Myocyte (in vitro differentiated cells): Measurements from ENCODE around the gene PGLYRP3. TPM values are rescaled to one million over a fixed set of nuclear protein-coding genes. Genes with fewer than 3 reads are reported as not detected.

ENCODE experiments used
- DNase-seq: peaks from one replicate; pipeline ENCODE4 v3.0.0-alpha.2; 2012; ENCODE audit warnings: low read depth
- polyA plus RNA-seq: library from polyadenylated mRNA; unstranded; fragments of >200 nt; gene quantifications from one replicate; pipeline ENCODE4 v1.2.1, GENCODE V29; 2012; ENCODE audit warnings: missing spikeins
- total RNA-seq: library from RNA; depleted of rRNA; stranded (reverse); fragments of >200 nt; gene quantifications from 2 replicates; pipeline ENCODE4 v1.2.3, GENCODE V29; 2014

The PGLYRP3 gene, protein sequence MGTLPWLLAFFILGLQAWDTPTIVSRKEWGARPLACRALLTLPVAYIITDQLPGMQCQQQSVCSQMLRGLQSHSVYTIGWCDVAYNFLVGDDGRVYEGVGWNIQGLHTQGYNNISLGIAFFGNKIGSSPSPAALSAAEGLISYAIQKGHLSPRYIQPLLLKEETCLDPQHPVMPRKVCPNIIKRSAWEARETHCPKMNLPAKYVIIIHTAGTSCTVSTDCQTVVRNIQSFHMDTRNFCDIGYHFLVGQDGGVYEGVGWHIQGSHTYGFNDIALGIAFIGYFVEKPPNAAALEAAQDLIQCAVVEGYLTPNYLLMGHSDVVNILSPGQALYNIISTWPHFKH
- not detected in 2 replicates for total RNA-seq
- polyA plus RNA-seq: not detected

DNA sequence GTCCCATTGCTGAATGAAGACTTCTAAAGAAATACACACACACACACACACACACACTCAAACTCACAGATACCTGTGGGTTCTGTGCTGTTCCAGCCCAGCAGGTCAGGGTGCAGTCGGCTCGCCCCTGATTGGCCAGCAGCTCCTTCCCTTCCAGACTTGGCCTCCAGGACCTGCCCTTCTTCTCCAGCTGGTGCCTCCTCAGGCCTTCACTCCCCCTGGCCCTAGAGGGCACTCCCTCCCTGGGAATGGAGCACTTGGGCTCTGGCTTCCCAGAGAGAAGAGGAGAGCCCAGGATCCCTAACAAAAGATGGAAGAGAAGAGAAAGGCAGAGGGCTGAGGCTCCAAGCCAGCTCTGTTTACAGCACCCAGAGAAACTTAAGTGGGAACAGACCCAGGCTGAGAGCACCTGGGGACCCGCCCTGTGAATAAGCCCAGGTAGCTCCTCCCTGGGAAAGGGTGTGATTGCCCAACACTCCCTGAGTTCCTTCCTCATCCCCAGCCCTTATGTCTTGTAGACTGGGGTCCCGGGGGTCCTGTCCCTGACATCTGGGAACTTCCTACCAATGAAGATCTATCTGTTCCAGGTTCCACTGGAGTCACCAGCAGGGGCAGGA lies at the start of gene PGLYRP3:
Gene PGLYRP3, minus strand, starts transcription at position 383 of the 617 bp plus-strand sequence. CDS start 2,287 bp downstream, outside the sequence.
- DNase-seq: no peak

DNA sequence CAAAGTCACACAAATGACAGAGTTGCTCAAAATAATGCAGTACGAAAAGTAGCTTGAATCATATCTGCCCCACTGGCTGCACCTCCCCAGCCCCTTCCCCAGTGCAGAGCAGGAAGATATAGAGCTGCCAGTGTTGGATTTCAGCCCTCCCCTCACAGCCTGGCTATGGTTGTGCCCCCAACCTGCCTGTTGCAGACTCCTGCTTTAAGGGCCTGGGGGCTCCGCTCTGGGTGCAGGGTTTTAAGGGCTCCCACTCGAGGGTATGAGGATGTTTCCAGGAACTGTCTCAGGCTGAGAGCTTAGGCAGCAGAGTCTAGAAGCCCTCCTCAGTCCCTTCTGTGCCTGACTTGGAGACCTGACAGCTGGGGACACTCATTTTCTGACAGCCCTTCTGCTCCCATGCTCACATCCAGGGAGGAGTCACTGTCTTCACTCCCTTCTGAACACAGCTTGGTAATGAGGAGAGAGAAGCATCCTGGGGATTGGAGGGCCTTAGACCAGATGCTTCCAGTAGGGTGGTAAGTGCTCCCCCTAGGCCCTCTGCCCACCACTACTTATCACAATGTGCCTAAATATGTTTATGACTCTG lies 49.5 kb upstream of the PGLYRP3 start:
- DNase-seq: no peak

DNA sequence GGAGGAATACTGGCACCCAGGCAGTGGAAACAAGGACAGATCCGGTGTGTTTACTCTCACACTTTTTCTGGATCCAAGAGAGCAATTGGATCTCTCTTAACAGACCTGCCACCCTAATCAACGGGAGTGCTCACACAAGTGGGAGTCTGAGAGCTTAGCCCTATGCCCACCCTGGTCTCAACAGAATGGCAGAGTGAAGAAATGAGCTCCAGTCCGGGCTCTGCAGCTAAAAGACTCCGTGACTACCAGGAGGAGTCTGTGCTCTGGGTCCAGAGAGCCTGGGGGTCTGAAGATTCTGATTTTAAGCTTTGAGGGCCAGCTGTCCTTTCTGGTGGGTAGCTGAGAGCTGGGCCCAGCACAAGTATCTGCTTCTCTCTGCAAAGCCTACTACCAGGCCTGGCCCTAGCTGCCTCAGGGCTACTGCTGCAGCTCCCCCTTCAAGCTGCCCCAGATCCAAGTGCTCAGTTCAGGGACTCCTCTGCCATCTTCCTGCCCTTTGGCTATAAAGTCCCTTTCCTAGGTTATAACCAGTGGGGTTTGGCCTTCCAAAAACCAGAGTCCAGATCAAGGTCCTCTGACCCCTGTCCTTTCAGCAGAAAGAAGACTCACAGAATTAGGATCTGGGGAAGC lies 48.8 kb upstream of the PGLYRP3 start:
- DNase-seq: no peak

DNA sequence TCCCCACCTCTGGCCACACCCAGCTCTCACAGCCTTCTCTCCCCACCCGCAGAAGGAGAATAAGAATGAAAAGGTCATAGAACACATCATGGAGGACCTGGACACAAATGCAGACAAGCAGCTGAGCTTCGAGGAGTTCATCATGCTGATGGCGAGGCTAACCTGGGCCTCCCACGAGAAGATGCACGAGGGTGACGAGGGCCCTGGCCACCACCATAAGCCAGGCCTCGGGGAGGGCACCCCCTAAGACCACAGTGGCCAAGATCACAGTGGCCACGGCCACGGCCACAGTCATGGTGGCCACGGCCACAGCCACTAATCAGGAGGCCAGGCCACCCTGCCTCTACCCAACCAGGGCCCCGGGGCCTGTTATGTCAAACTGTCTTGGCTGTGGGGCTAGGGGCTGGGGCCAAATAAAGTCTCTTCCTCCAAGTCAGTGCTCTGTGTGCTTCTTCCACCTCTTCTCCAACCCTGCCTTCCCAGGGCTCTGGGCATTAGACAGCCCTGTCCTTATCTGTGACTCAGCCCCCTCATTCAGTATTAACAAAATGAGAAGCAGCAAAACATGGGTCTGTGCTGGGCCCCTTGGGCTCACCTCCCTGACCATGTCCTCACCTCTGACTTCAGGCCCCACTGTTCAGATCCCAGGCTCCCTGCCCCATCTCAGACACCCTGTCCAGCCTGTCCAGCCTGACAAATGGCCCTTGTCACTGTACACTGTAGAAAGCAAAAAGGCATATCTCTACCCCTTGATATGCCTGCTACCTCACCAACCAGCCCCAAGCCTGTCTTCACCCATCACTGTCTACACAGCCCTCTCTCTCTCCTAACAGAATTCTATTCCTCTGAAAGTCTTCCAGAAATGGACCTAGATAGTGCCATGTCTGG lies 48.1 kb upstream of the PGLYRP3 start:
- DNase-seq: no peak

DNA sequence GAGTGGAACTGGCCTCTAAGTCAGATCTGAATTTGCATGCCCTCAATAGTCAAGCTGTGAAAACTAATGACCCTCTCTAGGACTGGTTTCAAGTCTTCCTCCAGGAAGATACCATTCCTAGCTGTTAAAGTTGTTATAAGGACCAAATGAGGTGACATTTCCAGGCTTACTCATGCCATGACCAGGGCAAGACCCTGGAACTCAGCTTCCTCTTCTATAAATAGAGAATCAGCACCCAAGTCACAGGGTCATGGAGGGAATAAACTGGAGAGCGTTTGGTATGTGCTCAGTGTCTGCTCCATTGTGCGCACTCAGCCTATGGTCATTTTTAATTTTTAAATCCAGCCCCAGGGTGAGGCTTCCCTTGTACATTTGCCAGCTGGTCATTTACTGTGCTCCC lies 47.4 kb upstream of the PGLYRP3 start:
- no peak for DNase-seq

DNA sequence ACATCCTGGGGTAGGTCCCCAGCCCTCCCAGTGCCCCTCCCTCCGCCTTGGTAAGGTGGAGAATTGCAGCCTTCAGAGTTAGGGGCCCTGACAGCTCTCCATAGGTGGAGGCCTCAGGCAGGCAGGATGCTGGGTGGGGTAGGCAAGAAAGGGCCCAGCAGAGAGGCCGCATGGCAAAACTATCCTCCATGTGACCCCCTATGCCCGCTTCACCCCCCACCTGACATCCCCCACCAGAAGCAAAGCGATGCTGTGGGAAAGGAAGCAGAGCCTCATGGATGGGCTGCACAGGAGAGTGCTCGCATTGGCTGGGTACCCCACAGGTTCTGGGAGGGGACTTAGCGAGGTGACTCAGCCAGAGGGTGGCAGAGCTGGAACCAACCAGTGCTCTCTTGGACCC lies 46.5 kb upstream of the PGLYRP3 start:
- DNase-seq: no peak

DNA sequence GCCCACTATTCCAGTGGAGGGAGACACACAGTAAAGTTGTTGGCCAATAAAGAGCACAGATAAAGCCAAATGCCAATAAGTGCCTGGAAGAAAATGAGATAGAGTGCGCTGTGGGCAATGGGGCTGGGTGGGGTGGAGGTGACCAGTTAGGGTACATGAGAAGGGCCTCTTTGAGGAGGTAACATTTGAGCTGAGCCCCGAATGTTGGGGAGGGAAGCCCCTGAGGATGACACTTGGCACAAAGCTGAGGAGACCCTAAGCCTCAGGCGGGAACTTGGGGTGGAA lies 45.9 kb upstream of the PGLYRP3 start:
- no peak for DNase-seq

DNA sequence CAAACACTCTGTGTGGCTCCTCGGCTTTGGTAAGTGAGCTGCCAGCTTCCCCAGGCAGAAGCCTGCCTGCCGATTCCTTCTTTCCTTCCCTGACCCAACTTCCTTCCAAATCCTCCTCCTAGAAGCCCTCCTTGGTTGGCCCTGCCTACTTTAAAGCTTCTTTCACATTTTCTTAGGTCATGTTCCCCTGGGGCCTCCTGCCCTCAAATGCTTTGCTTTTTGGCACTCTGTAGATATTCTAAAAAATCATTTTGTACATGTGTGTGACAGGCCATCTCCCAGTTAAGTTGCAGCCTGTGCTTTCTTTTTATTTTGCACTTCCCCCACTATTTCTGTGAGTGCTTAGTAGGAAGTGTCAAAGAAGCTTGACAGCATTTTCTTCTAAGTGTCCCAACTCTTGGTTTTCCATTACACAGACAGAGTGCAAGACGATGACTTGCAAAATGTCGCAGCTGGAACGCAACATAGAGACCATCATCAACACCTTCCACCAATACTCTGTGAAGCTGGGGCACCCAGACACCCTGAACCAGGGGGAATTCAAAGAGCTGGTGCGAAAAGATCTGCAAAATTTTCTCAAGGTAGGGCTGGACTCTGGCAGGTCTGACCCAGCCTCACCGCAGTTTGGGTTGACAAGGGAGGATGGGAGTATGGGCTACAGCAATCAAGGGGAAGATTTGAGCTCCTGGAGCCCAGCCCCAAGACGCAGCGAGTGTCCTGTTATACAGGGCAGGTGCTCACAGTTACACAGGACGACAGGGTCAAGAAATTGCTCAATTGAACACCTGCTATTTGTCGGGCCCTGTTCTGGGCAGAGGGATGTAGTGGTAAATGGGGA lies 45.3 kb upstream of the PGLYRP3 start, which contains the start of gene S100A9:
Gene S100A9, plus strand, starts transcription at position 2 of the 838 bp plus-strand sequence. Its CDS starts 430 bp downstream, at position 432.
- no peak for DNase-seq

DNA sequence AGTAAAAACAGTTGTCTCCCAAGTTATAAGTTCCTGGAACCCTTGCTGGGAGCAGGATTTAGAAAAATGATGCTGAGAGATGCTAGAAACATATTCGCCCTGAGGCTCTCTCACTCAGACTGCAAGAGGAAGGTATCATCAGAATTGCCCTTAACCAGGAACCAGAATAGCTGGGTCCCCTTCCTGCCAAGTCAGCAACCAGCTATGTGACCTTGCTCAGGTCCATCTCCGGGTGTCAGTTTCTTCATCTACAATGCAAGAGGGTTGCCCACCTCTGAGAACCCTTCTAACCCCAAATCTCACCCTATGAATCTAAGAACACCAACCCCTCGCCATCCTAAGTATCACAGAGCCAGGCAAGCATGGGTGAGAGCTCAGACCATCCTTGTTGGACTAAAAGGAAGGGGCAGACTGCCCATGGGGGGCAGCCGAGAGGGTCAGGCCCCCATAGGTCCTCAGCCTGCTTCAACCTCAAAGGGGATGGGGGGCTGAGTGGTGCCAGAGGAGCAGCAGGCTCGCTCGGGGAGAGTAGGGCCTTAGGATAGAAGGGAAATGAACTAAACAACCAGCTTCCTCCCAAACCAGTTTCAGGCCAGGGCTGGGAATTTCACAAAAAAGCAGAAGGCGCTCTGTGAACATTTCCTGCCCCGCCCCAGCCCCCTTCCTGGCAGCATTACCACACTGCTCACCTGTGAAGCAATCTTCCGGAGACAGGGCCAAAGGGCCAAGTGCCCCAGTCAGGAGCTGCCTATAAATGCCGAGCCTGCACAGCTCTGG lies 44.5 kb upstream of the PGLYRP3 start:
- DNase-seq: no peak

DNA sequence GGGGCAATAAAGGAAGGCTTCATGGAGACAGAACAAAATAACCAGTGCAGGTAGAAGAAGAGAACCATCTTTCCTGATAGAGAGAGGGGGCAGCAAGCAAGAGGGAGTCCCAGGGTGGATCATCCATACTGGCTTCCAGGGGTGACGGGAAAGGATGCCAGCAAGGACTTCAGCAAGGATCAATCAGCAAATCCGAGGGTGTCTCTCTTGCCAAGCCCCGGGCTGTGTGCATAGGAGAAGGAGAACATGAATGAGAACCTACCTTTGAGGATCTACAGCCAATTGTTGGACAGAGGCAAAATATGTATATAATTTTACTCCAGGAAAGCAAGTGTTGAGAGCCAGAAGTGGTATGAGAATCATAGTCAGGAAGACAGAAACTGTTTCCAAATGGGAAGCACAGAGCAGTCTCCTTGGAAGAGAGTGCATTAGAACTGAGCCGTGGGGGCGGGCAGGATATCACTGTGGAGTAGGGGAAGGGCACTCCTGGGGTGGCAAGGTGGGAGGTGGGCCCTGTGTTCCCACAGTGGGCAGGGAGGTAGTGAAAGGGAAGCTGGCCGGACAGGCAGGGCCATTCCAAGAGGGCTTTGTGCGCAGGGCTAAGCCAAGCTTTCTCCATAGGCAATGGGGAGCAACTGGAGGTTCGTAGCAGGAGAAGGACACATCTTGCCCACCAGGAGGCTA lies 43.8 kb upstream of the PGLYRP3 start:
- DNase-seq: no peak

DNA sequence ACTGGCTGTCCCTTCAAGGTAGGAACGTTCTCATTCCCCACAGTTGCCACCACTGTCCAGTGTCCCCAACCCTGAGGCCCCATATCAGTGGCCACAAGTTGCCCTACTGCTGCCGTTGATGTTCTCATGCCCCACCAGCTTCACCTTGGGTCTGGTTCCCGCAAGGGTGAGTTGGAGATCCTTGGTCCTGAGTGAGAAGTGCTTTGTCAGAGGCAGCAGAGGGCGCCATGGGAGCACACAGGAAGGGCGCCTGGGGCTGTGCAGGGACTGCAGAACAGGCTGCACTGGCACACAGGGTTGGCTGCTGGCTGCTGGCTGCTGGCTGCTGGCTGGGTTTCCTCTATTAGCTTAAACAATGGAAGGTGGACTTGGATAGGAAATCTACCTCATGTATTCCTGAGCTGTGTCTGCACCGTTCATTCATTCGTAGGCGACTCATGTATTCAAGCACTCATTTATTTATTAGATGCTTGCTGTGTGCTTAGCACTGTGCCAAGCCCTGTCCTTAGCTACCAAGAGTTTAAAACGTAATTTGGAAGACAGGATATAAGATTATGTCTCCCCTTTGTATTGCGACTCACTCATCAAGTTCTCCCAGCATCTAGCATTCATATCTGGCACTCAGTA lies 42.8 kb upstream of the PGLYRP3 start:
- DNase-seq: peak; percentile 6

DNA sequence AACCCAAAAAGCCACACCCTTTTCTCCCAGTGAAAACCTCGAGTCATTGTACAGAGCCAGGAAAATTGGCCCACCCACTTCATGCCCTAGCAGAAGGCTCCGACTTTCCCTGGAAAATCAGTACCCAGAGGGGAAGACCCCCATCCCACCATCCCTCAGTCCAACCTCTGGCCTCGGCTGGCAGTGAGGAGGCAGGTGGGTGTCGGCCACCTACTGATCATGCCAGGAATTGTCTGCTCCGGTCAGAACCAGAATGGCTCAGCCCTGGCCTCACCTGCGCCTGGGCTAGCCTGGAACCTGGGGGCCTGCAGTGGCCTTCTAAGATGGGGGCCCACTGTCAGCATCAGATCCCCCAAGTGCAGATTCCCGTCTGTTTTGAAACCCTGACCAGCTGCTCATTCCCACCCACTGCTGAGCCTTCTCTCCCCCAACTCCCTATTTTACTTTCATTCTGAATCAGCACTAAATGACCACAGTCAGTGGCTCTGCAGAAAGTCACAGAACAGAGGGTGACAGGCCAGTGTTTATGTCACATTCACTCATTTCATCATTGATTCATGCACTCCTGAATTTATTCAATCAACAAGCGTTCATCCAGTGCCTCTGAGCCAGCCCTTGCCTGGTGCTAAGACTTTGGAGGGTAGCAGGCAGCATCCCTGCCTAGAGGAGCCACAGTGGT lies 41.9 kb upstream of the PGLYRP3 start:
- no peak for DNase-seq

DNA sequence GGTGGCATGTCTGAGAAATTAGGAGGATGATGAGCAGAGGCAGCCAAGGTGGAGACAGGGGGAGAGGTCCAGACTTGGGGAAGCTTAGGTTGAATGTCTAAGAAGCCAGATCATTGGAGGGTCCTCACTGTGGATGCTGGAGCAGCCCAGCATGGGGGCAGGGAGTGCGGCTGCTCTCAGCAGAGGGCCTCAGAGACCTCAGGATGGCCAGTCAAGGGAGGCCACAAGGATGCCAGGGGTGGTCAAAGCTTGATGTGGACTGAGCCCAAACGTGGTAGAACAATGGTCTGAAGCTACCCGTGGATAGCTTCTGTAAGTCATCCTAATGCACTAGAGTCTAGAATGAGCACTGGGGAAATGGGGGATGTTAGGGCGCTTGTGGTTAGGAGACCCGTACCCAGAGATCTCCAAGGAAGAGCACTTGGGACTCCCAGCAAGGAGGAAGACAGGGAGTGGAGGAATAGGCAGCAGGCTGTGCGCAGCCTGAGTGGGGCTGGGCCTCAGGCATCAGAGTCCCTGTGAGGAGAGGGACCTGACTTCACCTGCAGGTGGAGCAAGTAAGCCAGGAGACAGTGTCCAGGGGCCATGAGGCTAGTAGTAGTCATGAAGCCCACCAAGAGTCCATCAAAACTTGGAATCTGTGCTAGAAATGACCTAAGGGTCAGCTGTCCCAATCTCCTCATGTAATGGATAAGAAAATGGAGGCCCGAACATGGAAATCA lies 40.6 kb upstream of the PGLYRP3 start:
- DNase-seq: no peak

DNA sequence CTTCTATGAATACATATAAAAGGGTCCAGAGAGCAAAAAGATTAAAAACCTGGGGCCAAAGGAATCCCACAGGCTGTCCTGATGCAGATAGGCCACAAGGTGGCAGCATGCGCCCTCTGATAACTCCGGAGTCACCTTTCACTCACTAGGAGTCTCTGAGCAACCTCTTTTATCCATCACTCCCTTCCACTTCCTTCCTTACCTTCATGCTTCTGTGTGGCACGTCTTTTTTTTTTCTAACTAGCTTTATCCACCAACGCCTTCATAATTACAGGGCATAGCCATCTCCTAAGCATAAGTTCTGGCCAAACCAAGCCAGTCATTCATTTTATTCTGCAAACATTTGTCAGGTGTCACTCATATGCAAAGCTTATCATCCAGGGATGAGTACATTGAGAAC lies 39.8 kb upstream of the PGLYRP3 start:
- peak; percentile 69 for DNase-seq

DNA sequence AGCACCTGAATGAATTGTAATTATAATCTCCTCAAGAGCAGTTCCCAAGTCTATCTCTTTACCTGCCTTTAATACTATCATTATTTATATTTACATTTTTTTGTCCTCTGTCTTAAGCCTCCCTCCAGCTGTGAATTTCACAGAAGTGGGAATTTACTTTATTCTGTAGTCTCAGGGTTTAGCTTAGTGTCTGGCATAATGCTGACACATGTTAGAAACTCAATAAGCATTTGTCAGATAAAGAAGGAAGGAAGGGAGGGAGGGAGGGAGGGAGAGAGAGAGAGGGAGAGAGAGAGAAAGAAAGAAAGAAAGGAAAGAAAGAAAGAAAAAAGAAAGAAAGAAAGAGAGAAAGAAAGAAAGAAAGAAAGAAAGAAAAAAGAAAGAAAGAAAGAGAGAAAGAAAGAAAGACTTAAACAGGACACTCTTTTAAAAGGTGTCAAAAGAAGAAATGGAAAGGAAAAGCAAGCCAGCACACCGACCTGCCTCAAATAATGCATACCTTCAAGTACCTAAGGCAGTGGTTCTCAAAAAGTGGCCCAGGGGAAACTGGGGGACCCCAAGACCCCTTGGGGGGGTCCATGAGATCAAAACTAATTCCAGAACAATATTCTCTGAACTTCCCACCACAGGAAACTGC lies 37.7 kb upstream of the PGLYRP3 start:
- no peak for DNase-seq
